HG02852 (cell line): ENCODE measurements around the gene KIAA0040.

ENCODE experiments used
- ATAC-seq: cut with Tn5 transposase; IDR thresholded peaks from one replicate; pipeline ENCODE4 v1.9.1; 2021; ENCODE audit warnings: mild to moderate bottlenecking, moderate library complexity; ENCODE audit not compliant: unreplicated experiment

The KIAA0040 gene

DNA sequence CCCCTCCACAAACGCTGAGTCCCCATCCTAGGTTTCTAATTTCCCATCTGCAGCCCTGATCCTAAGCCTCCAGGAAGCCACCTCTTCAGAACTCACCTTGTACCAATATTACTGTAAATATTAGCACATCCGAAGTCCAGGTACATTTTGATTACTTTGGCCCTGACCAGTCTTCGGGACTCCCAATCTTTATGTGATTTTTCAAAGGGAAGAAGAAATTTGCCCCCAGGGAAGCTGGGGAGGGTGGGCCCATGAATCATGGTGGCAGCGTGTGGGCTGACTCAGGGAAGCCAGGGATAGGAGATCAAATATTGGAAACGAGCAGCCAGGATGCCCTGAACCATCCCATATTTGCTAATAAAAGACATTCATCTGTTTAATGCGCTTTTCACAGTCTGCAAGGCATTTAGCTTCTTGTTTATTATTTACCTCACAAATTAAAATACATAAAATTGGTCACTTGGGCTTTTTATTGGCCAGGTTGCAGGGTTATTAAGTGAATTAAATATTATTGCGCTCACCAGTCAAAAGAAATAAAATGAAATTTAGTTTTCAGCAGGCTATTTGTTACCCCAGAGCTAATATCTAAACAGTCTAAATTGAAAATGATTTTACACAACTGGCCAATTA is 46.6 kb downstream of the KIAA0040 start:
- no peak for ATAC-seq

DNA sequence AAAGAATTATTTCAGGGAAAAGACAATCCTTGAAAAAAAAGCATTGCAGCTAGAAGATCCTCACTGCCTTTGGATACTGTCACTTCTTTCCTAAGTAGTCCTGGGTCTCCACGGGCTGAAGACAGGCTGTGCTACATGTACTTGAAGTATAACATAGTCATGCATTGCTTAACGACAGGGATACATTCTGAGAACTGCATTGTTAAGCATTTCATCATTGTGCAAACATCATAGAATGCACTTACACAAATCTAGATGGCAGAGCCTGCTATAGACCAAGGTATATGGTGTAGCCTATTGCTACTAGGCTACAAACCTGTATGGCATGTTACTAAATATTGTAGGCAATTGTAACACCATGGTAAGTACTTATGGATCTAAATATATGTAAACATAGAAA is 54.0 kb downstream of the KIAA0040 start:
- ATAC-seq, result no peak

DNA sequence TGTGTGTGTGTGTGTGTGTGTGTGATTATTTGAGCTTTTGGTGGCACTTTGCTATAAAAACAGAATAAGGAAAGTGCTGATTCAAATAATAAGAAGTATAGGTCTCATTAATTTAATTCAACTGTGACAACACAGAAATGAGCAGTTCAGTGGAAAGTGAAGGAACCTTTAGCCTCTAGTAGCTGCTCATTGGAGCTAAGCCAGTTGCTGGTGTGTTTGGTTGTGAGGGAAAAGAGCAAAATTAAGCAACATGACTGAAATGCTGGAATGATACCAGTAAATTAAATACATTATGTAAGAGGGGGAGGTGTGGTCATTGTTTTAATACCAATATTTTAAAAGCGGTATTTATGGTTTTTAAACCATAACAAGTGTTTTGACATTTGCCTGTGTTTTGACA is 55.2 kb downstream of the KIAA0040 start:
- ATAC-seq, result no peak

DNA sequence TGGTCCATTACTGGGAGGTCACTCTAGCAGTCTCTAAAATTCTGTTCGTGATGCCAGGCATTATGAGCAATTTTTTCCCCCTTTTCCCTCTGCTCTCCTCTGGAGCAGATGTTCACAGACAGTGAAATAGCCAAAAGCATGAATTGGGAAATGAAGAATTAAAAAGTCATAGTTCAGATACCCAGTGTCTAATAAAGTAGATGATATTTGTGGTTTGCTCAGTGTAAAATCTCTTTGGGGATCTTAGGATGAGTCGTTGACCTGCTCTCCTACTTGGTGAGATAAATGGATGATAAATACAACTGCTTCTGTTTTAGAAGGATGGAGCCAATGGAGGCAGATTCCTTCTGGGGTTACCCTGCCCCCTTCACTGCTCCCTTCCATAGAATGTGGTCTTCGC is 56.3 kb downstream of the KIAA0040 start:
- no peak for ATAC-seq

DNA sequence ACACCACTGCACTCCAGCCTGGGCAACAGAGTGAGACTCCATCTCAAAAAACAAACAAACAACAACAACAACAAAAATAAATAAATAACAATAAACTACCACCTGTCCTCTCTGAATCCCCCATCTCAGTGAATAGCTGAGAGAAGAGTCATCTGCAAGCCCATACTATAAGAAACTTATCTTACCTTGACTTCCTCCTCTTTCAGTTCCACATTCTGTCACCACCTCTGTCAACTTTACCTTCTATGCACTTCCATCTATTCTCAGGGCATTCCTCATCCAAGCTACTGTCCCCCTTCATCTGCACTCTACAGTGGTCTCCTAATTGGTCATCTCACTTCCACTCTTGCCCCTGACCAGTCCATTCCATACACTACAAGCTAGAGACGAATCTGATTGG is 58.1 kb downstream of the KIAA0040 start:
- ATAC-seq, result peak; percentile 42

DNA sequence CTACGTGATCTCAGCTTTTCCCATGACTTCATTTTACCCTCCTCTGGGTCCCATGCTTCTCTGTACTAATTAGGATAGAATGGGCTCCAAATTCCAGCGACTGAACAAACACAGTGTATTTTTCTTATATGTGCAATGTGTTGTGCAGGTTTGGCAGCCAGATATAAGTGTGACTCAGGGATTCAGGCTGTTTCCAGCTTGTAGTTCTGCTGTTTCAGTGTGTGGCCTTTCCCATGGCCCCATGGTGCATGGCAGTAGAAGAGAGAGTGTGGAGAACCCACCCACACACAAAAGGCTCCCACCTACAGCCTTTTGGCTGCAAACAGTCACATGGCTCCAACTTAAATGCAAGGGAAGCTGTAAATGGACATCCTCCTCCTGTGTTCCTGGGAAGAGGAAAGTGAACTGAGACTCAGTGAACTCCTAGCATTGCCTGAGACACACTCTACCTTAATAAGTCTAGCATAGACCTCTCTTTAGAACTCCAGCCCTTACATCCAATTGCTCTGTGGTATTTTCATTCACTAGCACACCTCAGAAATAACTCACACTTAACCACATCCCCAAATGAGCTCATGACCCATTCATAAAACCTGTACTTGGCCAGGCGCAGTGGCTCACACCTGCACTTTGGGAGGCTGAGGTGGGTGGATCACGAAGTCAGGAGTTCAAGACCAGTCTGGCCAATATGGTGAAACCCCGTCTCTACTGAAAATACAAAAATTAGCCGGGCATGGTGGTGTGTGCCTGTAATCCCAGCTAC is 58.7 kb downstream of the KIAA0040 start:
- peak; percentile 52 for ATAC-seq

DNA sequence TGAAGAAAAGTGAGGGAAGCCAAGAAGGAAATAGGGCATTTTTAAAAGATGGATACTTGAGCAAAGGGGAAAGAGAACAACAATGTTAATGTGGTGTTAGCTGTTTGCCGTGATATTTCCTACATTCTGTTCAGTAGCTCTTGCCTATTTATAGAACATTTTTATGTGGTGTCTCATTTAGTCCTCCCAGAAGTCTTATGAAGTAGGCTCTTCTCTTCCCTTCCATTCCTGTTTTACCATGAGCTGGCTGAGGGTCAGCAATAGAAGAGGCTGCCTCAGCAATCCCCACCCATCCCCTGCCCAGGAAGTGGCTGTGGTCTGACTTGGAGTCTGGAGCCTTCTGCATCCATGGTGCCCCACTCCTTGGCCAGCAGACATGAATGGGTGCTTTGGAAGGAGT is 60.1 kb downstream of the KIAA0040 start:
- no peak for ATAC-seq

DNA sequence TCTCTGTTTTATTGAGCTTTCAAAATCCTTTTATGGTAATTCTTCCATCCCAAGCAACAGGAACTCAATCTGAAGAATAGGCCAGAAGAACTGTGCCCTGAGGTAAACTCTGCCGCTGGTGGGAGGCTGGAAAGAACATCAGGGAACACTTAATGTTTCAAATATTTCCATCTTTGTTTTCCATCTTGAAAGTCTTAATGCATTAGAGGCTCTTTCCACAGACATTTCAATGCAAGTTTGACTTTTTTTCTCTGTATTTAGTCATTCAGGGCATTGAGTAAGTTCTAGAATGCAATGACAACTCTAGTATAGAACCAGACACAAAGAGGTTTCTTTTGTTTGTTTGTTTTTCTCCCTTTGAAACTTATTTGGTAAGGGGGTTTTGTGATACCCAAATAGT is 61.5 kb downstream of the KIAA0040 start:
- ATAC-seq, result no peak

DNA sequence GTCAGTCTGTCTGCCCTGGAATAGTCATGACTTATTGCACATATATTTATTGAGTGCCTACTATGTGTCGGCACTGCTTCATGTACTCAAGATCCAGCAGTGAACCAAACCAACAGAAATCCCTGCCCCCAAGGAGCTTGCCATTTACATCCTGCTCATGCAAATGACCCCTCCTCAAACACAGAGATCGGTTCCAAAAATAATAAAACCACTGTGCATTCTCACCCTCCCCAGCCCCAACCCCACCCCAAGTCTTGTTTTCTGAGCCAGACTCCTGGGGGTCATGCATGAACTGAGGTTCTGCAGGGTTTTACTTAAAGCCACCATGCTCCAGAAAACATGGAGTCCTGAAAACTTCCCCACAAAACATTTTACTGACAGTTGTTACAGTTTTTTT is 61.9 kb downstream of the KIAA0040 start:
- peak; percentile 41 for ATAC-seq

DNA sequence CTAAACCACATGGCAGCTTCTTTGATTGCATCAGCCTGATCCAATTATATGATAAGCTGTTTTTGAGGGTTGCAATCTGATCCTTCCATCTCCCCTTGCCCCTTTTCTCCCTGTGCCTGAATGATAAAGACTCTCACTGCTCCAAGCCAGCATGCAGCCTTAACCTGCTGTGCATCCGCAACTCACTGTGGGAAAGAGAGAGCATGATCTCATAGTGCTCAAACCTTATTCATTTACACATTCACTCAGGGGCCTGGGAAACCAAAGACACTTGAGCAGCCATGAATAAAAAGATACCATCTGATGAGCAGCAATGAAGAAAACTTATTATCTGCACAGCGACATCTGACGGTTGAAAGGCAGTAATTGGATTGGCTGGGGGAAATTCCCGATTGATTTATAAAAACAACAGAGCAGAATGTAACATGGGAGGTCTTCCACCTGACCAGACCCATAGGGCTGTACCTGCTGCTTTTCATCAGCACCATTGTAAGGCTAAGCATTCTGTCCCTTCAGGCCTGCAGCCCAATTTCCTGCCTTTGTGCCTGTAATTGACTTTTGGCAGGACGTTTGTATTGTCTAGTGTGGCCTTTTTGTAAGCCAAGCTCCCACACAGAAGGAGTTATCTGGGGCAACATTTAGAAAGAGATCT is 62.5 kb downstream of the KIAA0040 start:
- peak; percentile 16 for ATAC-seq

DNA sequence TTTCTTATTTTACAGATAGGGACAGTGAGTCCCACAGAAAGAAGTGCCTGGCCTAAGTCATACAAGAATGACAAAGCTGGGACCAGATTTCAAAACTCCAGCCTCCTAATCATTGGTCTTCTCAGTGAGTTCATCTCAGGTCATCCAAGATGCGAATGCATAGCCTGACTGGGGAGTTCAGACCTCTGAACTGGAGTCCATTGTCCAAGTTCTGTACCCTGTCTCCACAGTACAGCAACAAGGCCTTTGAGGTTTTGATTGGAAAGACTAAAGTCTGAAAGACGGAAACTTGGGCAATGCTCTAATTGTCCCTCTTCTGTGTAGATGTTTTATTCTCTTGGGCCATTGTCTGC is 63.0 kb downstream of the KIAA0040 start:
- no peak for ATAC-seq

DNA sequence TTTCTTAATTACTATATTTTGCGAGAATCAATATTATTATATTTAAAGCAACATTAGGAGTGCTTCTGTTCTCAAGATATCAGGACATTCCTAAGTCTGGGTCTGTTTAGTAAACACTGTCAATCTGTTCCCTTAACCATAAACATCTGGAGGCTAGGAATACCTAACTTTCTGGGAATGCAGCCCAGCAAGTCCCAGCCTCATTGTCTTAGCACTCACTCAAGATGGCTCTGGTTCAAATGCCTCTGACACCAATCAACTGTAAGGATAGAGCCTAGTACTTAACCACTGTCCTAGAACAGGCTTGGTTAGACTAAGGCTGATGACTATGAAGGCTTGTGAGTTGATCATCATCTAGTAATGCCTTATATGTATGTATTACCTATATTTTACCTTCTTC is 63.4 kb downstream of the KIAA0040 start:
- no peak for ATAC-seq

DNA sequence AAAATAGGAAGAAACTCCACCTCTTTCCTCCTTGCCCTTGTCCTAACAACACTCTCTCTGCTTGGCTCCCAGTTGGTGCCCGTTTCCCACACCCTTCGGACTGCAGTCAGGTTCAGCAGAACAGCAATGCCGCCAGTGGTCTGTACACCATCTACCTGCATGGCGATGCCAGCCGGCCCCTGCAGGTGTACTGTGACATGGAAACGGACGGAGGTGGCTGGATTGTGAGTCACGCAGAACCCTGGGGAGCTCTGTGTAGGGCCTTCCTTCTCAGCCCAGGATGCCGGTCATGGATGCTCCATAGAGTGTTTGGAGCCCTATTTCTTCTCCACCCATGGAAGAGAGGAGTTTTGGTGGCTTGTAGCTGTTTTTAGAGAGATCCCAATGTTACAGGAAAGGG is 64.1 kb downstream of the KIAA0040 start:
- no peak for ATAC-seq

DNA sequence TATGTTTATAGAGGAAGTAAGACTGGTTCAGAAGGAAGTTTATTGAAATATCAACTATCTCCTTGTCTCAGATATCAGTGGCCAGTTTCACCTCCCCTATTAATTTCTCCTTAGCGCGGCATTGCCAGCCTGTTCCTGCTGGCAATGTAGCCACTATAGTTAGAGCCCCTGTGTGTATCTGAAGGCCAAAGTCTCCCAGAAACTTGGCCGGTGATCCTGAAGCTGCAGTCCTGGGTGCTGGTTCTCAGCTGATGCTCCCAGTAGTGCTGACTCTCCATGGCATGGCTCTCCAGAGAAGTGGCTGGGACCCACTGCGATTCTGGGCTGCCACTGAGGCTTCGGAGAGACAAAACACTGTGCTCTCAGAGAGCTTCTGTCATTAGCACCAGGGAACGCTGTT is 65.0 kb downstream of the KIAA0040 start:
- ATAC-seq, result no peak

DNA sequence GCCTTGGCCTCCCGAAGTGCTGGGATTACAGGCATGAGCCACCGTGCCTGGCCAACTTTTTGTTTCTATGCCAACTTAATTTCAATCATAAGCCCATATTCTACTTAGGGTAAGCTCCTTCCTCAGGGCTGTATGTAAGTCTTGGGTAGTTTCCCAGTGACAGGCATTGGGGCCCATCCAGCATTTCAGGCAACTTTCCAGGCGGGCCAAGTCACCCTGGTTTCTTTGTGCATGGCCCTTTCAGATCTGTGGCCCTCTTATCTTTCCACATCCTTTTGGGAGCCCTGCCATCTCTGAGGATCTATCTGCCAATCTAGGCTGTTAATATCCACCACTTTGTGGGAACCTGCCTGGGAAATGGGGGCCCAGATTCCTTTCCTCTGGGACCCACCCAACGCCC is 66.2 kb downstream of the KIAA0040 start:
- ATAC-seq, result no peak

DNA sequence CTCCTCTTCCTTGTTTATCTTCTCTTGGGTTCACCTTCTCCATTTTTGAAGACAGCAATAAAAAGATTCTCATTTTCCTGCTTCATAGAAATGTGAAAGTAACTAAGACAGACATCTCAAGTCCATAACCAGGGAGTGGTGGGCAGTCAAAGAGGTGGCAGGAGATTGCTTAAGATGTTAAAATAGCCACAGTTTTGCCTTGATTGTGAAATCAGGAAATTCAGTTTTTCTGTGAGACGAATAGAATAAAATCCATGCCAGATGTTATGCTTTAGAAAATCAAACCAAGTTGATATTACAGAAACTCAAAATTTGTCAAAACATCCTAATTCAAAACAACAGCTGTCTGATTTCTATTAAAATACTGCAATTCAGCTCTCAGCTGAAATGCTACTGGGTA is 67.7 kb downstream of the KIAA0040 start:
- no peak for ATAC-seq

DNA sequence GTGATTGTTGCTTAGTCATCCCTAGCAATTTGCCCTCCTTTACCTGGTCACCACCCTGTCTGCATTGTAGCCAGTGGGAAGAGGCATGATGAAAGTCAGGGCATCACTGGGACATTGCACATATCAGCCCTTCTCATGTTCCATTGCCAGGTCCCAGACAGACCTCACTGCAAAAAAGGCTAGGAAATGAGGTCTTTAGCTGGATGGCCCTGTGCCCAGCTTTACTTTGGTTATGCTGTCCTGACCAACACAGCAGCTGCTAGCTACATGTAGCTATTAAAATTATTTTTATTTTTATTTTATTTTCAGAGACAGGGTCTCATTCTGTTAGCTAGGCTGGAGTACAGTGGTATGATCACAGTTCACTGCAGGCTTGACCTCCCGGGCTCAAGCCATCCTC is 72.1 kb downstream of the KIAA0040 start:
- ATAC-seq, result no peak

DNA sequence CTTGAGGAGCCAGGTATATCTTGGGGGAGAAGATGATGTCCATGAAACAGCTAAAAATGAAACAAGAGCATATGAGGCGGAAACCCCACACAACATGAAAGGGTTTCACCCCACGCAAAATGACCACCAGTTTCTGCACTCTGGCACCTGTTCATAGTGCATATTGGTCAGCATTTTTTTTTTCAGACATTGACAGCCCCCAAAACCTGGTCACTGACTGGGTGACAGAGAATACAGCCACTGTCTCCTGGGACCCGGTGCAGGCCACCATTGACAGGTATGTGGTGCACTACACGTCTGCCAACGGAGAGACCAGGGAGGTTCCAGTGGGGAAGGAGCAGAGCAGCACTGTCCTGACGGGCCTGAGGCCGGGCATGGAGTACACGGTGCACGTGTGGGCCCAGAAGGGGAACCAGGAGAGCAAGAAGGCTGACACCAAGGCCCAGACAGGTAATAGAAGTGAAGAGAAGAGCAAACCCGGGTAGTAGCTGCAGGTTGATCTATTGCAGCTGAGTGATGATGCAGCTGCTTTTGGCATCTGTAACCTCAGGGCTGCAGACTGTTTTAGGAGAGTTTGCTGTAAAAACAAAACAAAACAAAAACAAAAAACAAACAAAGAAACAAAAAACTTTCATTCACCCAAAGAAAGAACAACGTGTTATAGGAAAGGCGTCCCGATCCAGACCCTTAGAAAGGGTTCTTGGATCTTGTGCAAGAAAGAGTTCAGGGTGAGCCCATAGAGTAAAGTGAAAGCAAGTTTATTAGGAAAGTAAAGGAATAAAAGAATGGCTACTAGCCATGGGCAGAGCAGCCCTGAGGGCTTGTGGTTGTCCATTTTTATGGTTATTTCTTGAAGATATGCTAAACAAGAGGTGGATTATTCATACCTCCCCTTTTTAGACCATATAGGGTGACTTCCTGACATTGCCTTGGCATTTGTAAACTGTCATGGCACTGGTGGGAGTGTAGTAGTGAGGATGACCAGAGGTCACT is 73.9 kb downstream of the KIAA0040 start:
- peak; percentile 62 for ATAC-seq

DNA sequence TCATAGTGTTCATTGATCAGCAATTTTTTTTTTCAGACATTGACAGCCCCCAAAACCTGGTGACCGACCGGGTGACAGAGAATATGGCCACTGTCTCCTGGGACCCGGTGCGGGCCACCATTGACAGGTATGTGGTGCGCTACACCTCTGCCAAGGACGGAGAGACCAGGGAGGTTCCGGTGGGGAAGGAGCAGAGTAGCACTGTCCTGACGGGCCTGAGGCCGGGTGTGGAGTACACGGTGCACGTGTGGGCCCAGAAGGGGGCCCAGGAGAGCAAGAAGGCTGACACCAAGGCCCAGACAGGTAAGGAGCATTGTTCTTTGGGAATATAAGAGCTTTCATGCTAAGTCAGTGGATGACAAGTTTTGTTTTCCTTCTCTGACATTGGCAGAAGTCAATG is 75.7 kb downstream of the KIAA0040 start:
- no peak for ATAC-seq

DNA sequence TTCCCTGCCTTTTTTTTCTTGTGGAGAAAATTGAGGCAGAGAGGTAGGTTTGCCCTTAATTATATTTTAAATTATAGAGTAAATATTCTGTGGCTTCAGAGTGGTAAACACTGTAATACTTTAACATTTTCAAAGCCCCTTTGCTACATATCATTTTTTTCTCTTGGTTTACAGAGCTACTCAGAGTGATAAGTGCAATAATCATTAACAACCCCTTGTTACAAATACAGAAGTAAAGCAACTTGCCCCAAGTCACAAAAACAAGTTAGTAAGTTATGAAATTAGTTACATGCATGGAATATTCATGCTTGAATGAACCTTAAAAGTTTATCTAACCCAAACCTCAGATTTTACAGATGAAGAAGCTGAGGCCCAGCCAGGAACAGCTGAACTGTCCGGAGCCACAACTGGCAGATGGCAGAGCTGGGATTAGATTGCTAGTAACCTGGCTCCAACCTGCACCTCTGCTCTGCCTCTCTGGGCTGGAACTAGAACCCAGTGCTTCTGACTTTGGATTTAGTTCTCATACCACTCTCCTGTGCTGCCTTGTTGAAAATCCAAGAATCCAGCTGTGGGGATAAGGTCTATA is 76.3 kb downstream of the KIAA0040 start:
- ATAC-seq, result no peak

DNA sequence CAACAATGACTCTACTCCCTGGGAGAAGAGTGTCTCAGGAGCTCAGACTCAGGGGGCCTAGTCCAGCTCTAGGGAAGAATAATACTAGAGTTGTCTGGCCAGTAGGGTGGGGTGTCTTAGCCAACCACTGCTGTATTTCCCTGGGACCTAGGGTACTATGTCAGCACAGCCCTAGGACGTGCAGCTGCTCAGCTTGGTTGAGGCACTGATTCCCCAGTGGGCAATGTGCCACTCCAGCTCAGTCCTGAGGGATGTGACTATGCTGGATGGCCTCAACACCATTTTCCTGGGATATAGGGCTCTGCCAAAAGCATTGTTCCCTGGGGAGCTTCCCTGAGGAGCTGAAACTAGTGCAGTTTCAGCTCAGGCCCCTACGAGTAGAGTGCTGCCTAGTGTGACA is 77.6 kb downstream of the KIAA0040 start:
- ATAC-seq, result no peak
